T1000 (cell line): ENCODE data around the gene DHRS7C.

Source experiments
- DNase-seq: peaks from one replicate; lab custom pipeline; 2025; ENCODE audit warnings: mixed read lengths; lab: John Stamatoyannopoulos, UW

DHRS7C gene, protein sequence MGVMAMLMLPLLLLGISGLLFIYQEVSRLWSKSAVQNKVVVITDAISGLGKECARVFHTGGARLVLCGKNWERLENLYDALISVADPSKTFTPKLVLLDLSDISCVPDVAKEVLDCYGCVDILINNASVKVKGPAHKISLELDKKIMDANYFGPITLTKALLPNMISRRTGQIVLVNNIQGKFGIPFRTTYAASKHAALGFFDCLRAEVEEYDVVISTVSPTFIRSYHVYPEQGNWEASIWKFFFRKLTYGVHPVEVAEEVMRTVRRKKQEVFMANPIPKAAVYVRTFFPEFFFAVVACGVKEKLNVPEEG

DNA sequence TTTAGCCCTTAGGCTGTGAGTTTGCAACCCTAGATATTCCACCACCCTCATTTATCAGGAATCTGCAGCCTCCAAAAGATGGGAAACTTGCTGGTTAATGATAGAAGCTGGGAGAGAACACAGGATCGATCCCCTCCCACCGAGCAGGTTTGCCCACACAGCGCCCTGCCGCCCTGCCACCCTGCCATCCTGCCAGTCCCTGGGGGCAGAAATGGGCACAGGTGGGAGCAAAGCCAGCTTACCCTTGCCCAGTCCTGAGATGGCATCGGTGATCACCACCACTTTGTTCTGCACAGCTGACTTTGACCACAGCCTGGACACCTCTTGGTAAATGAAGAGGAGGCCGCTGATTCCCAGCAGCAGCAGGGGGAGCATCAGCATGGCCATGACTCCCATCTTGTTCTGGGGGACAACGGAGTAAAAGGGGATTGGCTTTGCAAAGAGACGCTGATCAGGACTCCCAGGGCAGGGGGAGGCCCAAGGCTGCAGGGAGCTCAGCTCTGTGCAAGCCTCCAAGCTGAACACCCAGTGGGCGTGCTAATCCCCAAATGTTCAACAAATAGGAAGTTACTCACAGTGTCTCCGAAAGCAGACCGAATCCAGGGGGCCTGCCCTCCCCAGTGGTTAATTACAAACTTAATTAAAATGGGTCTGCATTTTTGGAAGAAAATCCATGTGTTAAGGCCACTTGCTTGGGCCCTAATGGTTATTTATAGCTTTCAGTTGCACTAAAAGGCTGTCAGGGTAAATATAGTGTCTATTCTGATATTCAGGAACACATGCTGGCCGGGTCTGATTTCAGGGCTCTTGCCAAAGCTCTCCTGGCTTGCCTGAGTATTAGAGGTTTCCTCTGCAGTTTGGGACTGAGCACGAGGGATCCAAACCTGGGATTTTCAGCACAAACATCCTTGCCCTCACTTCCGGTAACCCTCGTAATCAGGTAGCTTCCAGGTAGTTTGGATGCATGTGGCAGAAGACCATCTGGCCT lies at the start of gene DHRS7C:
Gene DHRS7C (minus strand): TSS at position 704 of the 988 bp plus-strand sequence. CDS start 308 bp downstream, at position 396.
- DNase-seq: no peak

DNA sequence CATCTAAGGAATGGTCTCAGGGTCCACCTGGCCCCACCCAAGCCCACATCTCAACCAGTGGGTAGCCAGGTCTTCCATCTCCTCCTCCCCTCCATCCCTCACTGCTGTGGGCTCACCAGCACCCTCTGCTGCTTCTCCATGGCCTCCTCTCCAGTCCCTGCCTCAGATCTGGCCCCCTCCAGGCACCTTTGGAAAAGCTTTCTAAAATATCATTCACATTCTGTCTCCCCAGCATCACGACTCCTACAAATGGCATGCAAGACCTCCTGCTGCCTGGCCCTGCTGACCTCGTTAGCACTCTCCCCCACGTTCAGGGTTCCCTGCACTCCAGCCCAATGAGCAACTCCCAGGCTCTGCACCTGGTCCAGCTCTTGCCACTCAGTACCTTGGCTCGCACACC lies 48.0 kb upstream of the DHRS7C start:
- DNase-seq: no peak

DNA sequence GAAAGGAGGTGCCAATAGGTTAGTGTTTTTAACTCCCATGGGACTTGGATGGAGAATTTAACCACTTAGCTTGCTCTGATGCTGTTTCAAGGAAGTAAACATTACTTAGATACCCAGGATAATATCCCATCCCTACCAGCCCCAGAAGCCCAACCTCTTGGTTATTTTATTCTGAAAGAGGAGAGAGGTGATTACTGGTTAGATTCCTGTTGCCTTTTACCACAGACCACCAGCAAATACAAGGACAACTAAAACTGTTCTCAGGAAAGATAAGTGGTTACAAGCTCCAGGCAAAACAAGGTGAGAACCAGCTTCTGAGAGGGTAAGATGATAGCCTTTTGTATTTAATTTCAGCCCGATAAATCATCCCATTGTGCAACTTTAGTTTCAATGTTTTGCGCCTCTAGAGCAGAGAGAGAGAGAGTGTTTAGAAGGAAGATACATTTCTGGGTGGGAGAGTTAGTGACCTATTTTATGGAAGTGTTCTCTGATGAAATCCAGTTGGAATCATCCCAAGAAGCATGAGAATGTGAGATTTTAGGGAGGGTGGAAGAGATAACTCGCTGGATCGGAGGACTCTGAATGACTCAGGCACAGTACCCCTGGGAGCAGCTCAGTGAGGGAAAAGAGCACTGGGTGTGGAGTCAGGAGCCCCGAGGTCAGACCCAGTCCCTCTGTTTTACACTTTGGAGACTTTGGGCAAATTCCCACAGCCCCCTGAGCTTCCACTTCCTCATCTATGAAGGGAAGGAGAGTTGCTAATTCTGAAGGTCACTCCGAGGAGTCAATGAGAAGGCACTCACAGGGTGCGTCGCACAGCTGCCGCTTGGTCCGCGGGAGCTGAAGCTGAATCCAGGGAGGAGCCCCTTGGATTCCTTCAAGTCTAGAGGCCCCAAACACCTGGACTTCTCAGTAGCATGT lies 46.4 kb upstream of the DHRS7C start:
- peak; percentile 20 for DNase-seq

DNA sequence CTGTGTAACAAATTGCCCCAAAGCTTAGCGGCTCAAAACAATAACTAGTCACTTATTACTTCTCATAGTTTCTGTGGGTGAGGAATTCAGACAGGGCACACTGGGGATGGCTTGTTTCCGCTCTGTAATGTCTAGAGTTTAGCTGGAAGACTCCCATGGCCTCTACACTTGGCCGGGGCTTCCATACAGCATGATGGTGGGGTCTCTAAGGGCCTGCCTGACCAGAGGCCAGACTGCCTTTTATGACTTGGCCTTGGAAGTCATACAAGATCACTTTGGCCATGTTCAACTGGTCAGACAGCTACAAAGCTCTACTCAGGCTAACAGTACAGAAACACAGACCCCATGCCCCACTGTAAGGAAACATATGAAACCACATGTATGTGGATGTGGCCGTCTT lies 42.5 kb upstream of the DHRS7C start:
- DNase-seq: no peak

DNA sequence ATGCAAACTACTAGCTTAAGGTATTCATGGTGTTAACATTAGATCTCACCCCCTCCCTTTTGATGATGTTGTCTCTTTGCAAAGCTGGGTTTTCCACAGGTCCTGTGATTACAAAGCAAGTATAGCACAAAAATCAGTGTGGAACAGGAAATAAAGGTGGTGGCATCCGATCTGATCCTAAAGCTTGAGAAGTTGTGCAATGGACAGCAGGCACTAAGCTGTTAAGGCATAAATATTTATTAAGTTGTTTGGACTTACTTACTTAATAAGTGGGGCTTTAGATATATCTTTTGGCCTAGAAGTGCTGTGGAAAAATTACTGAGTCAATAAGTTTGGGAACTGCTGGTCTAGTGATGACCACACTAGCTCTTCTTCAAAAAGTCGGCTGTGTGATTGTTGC lies 39.3 kb upstream of the DHRS7C start:
- no peak for DNase-seq

DNA sequence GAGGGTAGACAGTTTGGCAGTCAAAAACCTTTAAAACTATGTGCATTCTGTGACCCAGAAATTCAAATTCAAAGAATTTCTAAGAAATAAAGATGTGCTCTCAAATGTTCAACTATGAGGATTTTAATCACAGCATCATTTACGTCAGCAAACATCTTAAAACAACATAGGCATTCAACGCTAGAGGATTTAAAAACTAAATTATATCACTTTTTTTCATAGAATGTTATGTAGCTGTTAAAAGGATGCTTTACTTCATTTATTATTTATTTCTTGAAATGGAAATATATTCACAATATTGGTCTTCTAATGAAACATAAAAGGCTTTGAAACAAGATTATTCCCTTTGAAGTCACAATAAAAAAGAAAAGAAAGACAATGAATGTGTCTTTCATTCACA lies 38.0 kb upstream of the DHRS7C start:
- no peak for DNase-seq

DNA sequence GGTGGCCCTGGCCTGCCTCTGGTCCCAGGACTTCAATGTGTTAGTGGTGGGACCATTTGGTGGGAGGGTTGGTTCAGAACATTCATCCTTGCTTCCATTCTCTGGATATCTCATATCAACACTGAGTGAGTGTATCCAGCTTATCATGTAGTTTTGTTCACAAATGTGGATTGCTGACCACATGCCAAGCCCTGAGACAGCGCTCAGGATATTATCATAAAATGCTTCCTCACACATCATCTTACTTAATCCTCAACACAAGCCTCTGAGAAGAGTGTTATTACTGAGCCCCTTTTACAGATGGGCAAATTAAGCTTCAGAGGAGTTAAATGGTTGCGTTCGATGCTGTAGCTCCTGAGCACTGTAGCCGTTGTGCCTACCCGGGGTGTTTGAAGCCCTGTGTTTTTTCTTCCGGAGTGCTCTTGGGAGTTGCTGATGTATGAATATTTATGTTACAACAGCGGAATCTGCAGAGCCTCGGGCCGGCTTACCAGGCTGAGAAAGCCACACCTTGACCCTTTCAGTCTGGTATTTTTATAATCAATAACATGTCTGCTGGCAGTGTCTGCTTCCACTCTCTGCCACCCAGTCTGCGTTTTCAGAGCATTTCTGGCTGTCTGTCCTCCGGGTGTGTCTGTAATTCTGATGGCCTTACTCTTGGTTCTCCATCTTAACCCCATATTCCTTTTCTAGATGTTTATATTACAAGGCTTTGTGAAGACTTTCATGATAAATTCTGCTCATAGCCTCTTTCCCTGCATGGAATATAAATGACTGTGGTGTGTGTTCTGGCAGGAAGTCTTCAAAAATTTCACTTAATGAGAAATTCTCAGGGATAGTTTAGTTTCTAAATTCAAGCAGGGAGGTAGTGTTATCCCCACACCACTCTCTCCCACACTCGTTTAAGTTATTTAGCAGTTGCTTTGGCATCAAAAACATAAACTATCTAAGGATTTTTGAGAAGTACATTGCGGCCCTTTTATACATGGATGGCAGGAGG lies 37.2 kb upstream of the DHRS7C start:
- no peak for DNase-seq

DNA sequence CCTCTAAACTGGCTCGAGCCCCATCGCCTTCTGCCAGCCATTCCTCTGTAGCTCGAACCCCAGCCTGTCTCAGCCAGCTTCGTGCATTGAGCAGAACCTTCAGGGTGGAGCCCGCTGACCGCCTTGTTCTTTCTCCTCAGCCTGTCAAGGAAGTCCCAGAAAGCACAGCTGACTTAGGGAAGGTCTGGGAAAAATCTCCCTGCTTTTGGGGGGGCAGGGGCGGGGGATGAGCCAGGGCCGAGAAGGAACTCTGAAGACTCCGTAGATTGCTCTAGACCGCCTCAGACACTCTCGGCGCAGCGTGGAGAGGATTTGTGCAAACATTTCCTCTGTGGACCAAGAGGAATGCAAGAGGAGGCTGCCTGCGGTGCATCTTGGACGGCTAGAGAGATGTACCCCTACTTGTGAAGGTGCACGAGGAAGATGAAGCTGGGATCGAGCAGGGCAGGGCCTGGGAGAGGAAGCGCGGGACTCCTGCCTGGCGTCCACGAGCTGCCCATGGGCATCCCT lies 34.3 kb upstream of the DHRS7C start, which contains the start of gene GLP2R:
Gene GLP2R (plus strand): TSS at position 284 of the 510 bp plus-strand sequence. CDS start 140 bp downstream, at position 424.
- no peak for DNase-seq

DNA sequence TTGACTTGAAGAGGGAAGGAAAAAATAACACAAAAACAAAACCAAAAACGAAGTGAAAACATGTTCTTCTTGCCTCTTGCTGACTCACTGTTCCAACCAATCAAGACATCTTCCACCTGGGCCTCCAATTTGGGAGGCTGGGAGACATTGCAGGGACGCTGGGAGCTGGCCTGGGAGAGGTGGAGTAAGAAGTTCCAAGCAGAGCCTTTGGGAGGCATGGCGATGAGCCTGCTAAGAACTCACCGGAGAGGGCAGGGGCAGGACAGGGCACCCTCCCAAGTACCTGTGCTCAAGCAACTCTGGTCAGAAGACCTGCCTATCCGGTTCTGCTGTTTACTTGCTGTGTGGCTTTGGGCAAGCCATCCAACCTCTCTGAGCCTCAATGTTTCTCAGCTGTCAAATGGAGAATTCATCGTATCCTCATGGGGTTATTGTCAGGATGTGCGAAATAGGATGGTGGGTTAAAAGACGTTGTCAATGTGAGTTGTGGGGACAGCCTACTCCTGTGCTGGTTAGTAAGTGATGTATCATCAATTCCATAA lies 33.5 kb upstream of the DHRS7C start:
- no peak for DNase-seq

DNA sequence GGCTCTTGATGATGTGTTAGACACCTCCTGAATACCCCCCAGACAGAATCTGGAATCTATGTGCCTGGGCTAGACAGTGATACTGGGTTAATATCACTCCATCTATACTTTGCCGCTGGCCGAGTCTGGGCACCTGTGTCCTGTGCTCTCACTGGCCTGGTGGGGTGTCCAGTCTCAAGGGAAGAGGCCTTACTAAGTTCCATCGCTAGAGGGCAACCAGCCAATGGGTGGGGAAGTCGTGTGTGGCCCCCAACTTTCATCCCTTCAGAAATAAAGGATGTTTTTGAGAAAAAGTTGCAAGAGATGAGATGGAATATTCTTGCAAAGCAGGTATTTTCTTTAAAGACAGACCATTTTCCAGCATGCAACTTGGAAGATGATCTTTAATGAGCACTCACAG lies 32.7 kb upstream of the DHRS7C start:
- no peak for DNase-seq

DNA sequence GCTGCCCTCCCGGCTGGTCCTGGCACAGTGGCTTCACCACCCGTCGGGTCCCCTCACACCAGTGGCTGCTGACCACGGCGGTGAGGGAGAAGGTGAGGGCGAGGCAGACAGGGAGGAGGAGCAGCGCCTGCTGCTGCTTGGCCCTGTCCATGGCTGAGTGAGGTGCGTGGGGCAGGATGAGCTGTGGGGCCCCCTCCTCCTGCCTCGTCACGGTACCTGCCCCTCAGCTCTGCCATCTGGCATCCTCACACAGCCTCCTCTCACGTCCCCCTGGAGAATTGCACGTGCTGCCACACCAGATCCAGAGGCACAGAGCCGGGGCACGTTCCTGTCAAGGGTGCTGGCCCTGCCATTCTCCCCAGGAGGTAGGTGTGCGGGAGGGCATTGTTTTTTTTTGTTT lies 30.5 kb upstream of the DHRS7C start, which contains the start of gene GSG1L2:
Gene GSG1L2 (minus strand): TSS at position 159 of the 400 bp plus-strand sequence. CDS start 8 bp downstream, at position 151.
- no peak for DNase-seq

DNA sequence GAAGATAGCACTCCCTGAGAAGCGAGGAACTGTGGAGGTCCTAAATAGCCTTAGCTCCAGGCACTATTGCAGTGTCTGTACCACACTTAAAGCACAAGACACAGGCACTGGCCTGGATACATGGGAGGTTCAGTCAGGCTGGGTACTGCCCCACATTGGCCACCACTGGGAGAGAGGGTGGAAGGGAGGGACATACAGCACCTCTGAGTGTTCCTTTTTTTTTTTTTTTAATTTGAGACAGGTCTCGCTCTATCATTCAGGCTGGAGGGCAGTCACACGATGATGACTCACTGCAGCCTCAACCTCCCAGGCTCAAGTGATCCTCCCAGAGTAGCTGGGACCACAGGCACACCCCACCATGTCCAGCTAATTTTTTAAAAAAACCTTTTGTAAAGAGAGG lies 29.1 kb upstream of the DHRS7C start:
- DNase-seq: no peak

DNA sequence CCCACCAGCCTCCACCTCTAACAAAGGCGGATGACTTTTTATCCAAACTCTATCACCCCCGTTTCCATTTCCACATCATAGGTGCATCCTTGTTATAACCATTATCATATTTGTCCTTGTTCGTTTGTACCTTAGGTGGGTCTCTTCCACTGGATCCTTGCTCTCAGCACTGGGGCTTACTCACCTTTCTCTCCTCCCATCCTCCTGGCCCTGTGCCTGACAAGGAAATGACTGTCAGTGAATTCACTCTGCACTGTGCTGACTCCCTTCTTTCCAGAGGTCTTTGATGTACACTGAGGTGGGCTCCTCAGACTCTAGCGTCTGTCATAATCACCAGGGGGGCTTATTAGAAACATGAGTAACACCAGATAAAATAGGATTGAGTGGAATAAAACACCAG lies 27.4 kb upstream of the DHRS7C start:
- no peak for DNase-seq

DNA sequence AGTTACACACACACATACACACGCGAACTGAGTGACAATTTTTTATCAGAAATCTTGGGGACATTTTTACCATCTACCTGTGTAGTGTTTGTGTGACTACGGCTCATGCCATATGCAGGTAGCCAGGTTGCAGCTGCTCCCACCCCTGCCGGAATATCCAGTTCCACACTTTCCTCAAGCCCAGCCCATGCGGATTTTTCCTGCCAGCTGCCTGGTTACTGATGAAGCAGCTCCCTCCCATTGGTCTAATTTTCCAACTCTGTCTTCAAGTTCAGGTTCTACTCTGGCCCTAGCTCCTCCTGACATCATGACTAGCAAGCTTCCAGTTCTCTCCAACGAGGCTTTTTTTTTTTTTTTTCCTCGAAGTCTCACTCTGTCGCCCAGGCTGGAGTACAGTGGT lies 25.7 kb upstream of the DHRS7C start:
- no peak for DNase-seq

DNA sequence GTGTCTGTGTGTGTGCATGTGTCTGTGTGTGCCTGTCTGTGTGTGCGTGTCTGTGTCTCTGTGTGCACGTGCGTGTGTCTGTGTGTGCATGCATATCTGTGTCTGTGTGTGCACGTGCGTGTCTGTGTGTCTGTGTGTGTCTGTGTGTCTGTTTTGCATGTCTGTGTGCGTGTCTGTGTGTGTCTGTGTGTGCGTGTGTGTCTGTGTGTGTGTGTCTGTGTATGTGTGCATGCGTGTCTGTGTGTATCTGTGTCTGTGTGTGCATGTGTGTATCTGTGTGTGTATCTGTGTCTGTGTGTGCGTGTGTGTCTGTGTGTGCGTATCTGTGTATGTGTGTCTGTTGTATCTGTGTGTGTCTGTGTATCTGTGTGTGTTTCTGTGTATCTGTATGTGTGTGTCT lies 25.1 kb upstream of the DHRS7C start:
- DNase-seq: no peak

DNA sequence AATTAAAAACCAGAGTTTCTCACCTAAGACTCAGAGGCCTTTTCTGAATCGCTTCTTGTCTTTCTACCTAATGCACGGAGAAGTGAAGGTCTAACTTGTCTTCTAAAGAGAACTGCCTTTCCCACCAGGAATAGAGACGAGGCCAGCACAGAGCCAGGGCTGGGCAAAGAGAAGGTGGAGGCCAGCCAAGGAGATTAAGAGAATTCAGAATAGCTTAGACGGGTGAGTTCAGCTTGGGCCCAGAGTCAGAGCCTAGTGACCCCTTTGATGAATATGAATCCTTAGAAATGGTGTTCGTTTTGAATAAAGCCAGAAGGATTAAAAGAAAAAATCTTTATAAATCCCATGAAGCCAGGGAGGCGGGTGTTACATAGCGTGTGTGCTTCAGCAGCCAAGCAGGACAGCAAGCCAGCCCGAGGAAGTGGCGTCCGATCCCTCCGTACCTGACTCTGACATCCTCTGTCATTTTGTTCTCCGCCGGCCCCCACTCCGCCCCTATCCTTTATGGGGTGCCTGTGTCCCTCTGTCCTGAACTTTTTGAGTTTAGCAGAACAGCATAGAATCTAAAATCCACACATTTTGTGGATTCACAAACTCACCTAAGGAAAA lies 23.0 kb upstream of the DHRS7C start:
- DNase-seq: no peak

DNA sequence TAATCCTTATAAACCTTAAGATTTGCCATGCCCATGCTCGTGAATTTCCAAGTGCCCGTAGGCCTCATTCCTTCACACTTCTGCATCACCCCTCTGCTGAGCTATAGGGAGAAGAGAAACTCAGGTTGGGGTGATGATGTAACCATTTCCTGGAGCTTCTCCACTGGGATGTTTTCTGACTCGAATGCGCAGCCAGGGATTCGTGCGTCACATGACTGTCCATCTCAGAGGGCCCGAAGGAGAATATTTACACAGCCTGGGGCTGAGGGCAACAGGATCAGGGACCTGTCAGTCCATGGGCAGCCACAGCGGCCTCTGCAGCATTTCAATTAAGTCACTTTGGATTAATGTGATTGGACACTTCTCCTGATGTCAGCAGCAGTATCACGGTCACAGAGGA lies 21.8 kb upstream of the DHRS7C start:
- DNase-seq: no peak

DNA sequence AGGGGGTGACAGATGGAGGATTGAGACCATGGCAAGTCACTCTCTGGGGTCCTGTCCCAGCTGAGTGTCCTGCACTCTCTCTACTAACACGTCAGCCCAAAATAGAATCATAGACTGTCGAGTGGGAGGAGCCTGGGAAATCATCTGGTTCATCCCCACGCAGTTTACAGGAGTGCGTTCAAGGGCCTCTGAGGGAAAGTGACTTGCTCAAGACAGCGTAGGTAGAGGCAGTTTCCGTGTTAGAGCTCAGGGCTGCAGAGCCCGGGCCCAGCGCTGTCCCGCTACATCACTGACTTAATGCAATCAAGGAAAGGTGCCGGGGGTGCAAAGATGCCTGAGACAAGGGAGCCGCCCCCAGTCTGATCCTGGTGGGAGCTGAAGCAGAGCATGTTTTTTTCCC lies 20.1 kb upstream of the DHRS7C start:
- no peak for DNase-seq

DNA sequence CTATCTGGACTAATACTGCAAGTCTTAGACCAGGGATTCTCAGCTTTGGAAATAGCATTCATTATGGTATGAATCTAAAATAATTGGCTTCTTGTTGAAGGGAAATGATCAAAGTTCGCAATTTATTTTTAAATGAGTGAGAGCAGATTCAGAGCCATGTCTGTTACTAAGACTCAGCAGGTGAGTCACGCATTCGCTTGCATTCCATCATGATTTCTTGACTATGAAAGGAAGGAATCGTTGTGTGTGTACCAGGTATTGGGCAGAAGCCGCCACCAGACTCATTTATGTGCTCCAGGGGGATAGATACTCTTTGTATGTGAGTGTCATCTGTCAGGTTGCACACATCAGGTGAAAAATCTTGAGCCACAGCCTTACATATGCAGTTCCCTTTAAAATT lies 19.7 kb upstream of the DHRS7C start:
- DNase-seq: no peak
